GM12891 (cell line): ENCODE data around the gene PCBP3.

Experiments used
- DNase-seq: peaks from one replicate; pipeline ENCODE4 v3.0.0; 2011; ENCODE audit warnings: low spot score; ENCODE audit not compliant: insufficient read length
- FAIRE-seq: peaks from 2 replicates; lab custom pipeline; 2011; peaks lifted over from hg19 to GRCh38; lab: Jason Lieb, UNC
- PAX5 ChIP-seq: IDR thresholded peaks from 2 replicates; pipeline ENCODE4 v1.6.1; 2011; ENCODE audit warnings: low read length, moderate library complexity, mild to moderate bottlenecking; ENCODE audit not compliant: insufficient read depth, severe bottlenecking
- POLR2A ChIP-seq: IDR thresholded peaks from 2 replicates; pipeline ENCODE4 v1.6.1; 2011; ENCODE audit warnings: low read depth, low read length, control low read depth
- POLR2AphosphoS5 ChIP-seq: IDR thresholded peaks from 2 replicates; pipeline ENCODE4 v1.6.1; 2011; ENCODE audit warnings: low read depth, low read length, control low read depth
- POU2F2 ChIP-seq: IDR thresholded peaks from 2 replicates; pipeline ENCODE4 v1.6.1; 2011; ENCODE audit warnings: low read depth, mild to moderate bottlenecking, control low read depth, low read length, moderate library complexity
- SPI1 ChIP-seq: IDR thresholded peaks from 2 replicates; pipeline ENCODE4 v1.6.1; 2011; ENCODE audit warnings: low read depth, low read length, control low read depth
- TAF1 ChIP-seq: IDR thresholded peaks from 2 replicates; pipeline ENCODE4 v1.6.1; 2011; ENCODE audit warnings: low read depth, low read length, control low read depth

The PCBP3 gene

DNA sequence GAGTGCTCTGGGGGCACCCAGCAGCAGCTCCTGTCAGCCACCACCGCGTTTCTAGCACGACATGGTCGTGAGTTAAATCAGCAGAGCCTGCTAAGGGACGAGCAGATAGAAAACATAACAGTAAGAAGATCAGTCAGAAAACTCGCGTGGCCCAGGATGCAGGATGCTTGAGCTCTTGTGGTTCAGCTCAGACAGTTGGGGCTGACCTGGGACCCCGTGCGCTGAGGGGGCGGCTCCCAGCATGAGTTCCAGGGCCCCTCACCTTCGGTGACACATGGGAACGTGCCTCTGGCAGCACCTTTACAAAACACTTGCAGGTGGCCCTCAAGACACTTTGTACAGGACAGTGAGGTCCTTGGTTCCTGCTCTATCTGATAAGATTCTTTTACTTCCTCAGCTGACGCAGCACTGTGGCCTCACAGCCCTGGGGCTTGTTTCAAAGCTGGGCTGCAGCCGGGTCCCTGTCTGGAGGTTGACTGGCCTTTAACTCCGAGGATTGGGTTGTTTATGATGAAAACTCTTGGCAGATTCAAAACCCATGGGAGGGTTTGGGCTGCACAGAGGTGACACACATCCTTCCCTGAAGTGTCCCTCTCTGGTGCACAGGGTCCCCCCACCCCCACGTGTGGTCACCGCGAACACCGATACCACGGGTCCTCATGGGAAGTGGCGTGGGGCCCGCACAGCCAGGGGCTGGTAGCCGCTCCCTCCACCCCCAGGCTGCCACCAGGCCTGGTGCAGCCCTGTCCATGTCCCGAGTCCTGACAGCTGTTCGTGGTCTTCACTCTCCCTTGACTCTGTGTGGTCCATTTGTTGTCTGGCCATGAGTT lies 272.7 kb downstream of the PCBP3 start:
- DNase-seq, result no peak
- no peak for FAIRE-seq
- TF ChIP-seq PAX5 (no peak), TAF1 (no peak), SPI1 (no peak), POLR2A (no peak)

DNA sequence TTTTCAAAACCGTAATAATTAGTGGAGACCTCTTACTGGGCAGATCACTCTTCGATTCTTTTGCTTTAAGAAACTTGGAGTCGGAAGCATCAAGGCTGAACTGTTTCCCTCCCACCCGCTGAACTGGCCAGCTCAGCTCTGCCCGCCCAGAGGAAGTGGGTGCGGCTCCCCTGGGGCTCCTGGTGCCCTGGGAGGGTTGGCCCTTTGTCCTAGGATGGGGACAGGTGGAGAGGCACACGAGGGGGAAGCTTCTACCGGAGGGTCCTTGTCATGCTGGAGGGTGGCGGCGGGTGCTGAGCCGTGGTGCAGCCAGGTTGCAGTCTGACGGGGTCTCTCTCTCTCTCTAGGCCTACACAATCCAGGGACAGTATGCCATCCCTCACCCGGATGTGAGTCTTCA lies 273.7 kb downstream of the PCBP3 start:
- TF ChIP-seq POLR2AphosphoS5 (no peak), POU2F2 (no peak), PAX5 (no peak), SPI1 (no peak), POLR2A (no peak), TAF1 (no peak)
- no peak for FAIRE-seq
- no peak for DNase-seq

DNA sequence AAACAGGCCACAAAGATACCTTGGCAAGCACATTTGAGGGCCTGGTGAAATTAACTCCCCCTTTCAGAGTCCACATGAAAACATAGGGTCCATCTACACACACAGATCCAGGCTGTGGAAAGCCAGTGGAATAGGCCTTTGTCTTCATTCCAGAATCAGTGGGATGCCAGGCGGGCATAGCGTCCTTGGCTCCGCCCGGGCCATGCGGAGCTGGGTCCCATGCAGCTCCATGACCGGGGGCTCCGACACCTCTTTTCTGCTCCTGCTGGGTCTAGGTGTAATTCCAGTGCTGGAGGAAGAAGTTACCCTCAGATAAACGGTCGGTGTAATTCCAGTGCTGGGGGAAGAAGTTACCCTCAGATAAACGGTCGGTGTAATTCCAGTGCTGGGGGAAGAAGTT lies 274.5 kb downstream of the PCBP3 start:
- DNase-seq (no peak), FAIRE-seq (no peak)
- no peak for TF ChIP-seq POLR2A

DNA sequence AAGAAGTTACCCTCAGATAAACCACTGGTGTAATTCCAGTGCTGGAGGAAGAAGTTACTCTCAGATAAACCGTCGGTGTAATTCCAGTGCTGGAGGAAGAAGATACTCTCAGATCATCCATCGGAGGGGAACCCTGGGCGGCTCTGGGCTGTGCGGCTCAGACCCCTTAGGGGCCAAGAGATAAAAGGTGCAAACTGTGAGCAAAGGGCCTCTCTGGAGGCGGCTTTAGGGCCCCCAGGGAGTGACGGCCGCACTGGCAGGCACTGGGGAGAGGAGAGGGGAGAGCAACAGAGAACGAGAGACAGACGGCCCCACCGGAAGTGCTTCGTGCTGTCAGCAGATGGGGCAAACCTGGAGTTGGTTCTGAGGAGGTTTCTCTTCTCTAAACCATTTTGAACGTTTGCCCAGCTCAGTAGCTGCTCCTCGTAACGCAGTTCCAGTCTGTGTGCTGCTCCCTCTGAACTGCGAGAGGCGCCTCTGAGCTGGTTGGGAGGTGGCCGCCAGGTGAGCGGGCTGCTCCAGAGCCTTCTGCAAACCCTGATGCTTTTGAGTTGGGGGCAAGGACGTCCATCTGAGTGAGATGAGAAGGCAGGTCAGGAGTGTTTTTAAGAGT lies 275.4 kb downstream of the PCBP3 start:
- DNase-seq (no peak), FAIRE-seq (no peak)
- TF ChIP-seq TAF1, result no peak
- no peak for TF ChIP-seq POLR2AphosphoS5
- no peak for TF ChIP-seq POLR2A
- TF ChIP-seq SPI1, result no peak
- no peak for TF ChIP-seq PAX5
- TF ChIP-seq POU2F2, result no peak

DNA sequence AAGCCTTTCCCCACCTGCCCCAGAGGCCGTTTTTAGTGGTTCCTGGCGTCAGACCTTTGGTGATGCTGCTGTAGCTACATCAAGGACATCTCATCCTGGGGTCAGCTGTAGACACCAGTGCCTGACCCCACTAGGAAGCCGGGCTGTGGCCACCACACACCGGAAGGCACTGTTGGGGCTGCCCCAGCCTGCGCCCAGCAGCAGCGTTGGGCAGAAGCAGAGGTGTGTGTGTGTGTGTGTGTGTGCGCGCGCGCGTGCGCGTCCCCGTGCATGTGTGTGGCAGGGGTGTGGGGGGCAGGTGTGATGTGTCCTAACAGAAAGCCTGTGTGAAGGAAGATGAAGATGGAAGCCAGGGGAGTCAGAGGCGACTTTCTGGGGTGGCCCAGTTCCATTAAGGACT lies 276.1 kb downstream of the PCBP3 start:
- no peak for FAIRE-seq
- TF ChIP-seq POLR2AphosphoS5, result no peak
- TF ChIP-seq TAF1, result no peak
- TF ChIP-seq POU2F2, result no peak
- no peak for TF ChIP-seq POLR2A
- TF ChIP-seq PAX5, result no peak
- no peak for TF ChIP-seq SPI1
- DNase-seq, result no peak

DNA sequence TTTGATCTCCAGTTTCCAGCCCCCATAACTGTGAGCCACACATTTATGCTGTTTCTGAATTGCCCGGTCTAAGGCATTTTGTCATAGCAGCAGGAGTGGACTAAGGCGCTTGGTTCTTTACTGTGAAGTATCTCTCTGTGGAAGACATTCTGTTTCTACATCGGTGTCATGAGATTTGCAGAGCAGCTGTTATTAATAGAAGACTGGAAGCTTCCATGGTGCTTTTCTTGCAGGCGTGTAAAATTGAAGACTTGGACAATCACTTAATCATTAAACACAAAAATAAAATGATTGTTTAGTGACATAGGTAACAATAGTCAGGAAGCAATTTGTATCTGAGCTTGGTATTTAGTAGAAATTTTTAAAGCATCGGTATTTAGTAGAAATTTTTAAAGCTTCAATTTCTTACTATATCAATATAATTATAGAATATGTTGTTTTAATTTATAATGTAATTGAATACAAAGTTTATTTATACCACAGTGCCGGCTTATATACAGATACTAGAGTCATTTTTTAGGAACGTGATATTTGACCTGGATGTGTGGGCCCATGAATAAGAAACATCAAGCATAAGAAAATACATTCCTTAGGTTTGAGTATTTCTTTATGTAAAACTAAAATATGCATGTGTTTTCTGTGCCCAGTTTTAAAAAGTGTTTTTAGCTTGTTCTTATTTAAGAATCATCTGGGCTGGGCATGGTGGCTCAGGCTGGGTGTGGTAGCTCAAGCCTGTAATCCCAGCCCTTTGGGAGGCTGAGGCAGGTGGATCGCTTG lies 277.5 kb downstream of the PCBP3 start:
- no peak for TF ChIP-seq SPI1
- TF ChIP-seq POLR2AphosphoS5, result no peak
- TF ChIP-seq POU2F2, result no peak
- TF ChIP-seq PAX5, result no peak
- no peak for TF ChIP-seq POLR2A
- no peak for TF ChIP-seq TAF1
- FAIRE-seq (no peak), DNase-seq (no peak)

DNA sequence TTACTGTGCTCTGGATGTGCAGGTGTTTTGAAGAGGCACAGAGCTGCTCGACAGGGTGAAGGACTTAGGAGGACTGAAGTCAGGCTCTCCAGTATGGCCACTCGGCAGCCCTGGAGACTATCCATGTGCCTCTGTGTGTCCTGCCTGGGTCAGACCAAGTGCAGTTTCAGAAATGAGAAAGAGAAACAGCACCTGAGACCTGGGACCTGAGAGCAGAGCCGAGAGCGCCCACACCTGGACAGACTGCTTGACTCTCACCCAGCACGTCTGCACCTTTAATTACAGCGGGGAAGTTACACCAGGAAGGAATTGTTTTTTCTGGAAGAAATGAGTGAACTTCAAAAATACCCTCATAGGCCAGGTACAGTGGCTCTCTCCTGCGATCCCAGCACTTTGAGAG lies 278.4 kb downstream of the PCBP3 start:
- no peak for FAIRE-seq

DNA sequence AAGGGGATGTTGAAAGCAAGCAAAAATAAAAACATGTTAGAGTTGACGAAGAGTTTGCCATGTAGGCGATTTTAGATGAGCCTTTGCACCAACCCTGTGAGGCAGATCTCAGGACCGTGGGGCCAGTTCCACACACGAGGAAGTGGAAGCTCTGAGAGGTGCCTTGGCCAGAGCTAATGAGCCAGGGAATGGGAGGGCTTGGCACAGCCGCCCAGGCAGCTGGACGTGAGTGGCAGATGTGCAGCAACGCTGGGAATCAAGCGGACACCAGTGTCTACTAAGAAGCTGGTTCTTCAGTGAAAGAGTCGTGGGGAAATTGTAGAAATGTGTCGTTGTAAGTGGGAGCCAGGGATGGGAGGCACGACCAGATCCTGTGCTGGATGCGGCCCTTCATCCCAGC lies 279.1 kb downstream of the PCBP3 start:
- TF ChIP-seq PAX5 (no peak), POLR2A (no peak), TAF1 (no peak)
- DNase-seq (no peak), FAIRE-seq (no peak)

More for the DNA sequence above, 278.4 kb downstream of the PCBP3 start:
- DNase-seq, result no peak
- no peak for TF ChIP-seq PAX5
- TF ChIP-seq POLR2AphosphoS5, result no peak
- TF ChIP-seq POLR2A, result no peak
- TF ChIP-seq TAF1, result no peak
- TF ChIP-seq SPI1, result no peak
- no peak for TF ChIP-seq POU2F2

DNA sequence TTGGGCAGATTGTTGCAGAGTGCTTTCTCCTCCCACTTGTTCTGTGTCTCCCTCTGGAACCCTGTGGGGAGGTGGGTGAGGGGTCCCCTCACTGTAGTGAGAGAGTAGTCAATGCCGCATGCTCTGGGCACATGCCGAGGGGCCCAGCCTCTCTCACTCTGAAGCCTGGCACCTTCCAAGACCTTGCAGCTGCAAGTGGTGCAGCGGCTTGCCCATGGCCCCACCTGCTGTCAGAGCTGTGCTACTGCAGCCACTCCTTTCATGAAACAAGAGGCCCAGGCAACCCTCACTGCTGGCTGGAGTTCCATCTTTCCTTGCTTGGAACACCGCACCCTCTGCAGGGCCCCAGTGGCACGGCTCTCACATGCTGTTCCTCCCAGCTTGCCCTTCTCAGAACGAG lies 279.6 kb downstream of the PCBP3 start:
- TF ChIP-seq POU2F2 (no peak), PAX5 (no peak), POLR2AphosphoS5 (no peak), POLR2A (no peak), SPI1 (no peak), TAF1 (no peak)
- DNase-seq (no peak), FAIRE-seq (no peak)

DNA sequence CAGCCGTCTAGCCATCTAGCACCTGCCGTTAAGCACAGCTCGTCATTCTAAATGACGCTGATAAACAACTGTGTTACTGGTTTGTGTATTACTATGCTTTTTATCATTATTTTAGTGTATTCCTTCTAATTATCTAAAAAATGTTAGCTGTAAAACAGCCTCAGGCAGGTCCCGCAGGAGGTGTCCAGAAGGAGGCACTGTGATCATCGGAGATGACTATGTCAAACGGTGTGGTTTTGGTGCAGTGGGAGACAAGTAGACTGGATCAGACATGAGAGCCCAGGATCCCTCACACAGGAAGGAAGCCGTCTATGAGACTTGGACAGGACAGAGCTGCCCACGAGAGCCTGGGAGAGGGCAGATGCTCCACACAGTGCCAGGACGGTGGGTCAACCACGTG lies 282.8 kb downstream of the PCBP3 start:
- TF ChIP-seq TAF1 (no peak), POLR2AphosphoS5 (no peak), SPI1 (no peak), POLR2A (no peak), PAX5 (no peak), POU2F2 (no peak)
- DNase-seq, result no peak
- no peak for FAIRE-seq

DNA sequence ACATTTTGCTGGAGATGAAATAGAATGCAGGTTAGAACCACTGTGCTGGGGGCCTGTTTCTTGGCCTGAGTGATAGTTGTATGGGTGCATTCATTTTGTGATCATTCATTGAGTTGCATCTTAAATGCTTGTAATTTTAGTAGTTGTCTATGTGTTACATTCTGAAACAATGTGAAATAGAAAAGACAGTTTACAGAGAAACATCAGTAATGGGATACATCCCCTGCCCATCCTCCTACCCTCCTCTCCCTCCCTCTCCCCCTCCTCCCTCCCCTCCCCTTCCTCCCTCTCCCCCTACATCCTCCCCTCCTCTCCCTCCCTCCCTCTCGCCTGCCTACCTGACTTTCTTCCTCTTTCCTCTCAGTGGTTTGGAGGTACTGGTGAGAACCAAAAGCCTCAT lies 283.5 kb downstream of the PCBP3 start:
- no peak for TF ChIP-seq TAF1
- no peak for TF ChIP-seq POLR2AphosphoS5
- TF ChIP-seq SPI1, result no peak
- DNase-seq, result no peak
- no peak for FAIRE-seq
